ENCODE results near the gene TBC1D16.

GRCh38 chr17:79929257-79930061 lies 106.2 kb downstream of the TBC1D16 start:
- TF ChIP-seq POLR2A (IDR thresholded peaks at IDR 0.05; ENCODE audit: low read depth, low read length): no peak
- TF ChIP-seq POLR2AphosphoS5 (IDR thresholded peaks at IDR 0.05; ENCODE audit: low read depth, low read length): no peak

Data from GM12892 (cell line).